IPS DF 4.7 (cell line): ENCODE data around the gene VIPR2.
"Not testable (repeated sequence)": the region's sequence is repeated elsewhere in the genome, so short reads cannot be mapped to it uniquely, and the experiment has no call there.

Experiments
- DNase-seq: peaks from one replicate; pipeline ENCODE4 v3.0.0-alpha.2; 2013; ENCODE audit warnings: low spot score; ENCODE audit errors: extremely low read depth

Gene VIPR2

GRCh38 chr7:159094023-159094740, 50.5 kb downstream of the VIPR2 start:
- DNase-seq = no peak

DNA sequence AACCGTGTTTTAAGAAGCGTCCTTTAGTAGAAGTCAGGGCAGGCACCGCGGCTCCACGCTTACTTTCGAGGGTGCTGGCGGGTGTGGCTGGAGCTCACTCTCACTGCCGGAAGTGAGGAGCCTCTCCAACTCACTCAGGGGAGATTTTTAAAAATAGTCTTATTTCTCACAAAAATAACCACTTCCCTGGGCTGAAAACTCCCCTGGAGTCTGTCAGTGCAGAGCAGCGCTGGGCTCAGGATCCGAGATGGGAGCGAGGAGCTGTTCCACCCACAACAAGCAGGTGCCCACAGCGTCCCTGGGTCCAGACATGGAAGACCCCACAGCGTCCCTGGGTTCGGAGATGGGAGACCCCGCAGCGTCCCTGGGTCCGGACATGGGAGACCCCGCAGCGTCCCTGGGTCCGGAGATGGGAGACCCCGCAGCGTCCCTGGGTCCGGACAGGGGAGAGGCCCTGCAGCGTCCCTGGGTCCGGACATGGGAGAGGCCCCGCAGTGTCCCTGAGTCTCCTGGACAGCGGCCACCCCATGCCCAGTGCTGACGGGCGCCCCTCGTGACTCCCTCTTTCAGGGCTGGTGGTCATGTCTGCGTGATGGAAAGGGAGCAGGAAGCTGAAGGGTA, 51.2 kb downstream of the VIPR2 start:
- DNase-seq = no peak

GRCh38 chr7:159092701-159093121, 52.0 kb downstream of the VIPR2 start:
- no peak for DNase-seq

- no peak for DNase-seq
Measured at GRCh38 chr7:159091480-159092475, 52.9 kb downstream of the VIPR2 start.

DNA sequence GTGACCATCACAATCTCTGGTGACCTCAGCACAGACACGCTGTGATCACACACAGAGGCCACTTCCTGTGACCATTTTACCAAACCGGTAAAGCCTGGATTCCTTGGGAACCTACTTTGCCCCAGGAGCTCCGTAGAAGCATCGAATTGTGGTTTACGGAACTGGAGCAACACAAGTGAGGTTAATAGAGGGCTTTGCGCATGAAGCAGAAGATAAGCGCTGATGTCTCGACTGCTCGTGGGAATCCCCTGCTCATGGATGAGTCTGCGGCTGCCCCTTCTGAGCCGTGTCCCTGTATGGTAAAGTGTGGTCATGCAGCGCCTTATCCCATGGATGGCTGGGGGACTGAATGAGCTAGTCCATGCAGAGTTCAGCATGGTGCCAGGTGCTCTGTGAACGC, 53.6 kb downstream of the VIPR2 start:
- DNase-seq = no peak

- DNase-seq = no peak
Measured at GRCh38 chr7:159088016-159088865, 56.4 kb downstream of the VIPR2 start.

DNA sequence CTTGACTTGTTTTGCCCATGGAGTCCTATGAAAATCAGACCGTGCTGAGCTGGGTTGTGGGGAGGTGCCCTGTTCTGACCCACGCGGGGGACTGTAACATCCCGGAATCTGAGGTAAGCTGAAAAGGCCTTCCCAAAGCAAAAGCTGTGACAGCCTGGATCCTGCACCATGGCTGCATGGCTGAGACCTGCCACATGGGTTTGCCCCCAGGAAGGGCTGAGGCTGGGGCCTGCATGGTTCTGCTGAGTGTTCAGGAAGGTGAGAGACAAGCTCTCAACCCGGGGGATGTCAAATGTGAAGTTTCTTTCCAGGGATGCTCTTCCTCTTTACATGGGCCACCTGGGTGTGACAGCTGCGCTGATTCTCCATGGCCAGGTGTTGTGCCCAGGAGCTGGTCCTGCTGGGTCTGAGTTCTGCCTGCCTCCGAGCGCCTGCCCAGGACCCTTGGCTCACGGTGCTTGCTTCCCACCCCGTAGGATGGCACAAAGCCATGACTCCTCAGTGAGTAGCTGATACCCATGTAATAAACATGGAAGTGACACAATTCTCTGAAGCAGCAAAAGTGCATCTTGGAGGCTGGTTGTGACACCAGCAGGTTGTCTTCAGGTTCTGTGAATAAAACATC, 58.3 kb downstream of the VIPR2 start:
- DNase-seq = no peak

GRCh38 chr7:159084069-159084801, 60.4 kb downstream of the VIPR2 start:
- DNase-seq = no peak

- no peak for DNase-seq
Measured at GRCh38 chr7:159083698-159084068, 61.0 kb downstream of the VIPR2 start.

- DNase-seq = no peak
Measured at GRCh38 chr7:159083001-159083697, 61.5 kb downstream of the VIPR2 start.

GRCh38 chr7:159082075-159082474, 62.6 kb downstream of the VIPR2 start:
- DNase-seq = not testable (repeated sequence)

- no peak for DNase-seq
Measured at GRCh38 chr7:159078911-159079270, 65.8 kb downstream of the VIPR2 start.

- DNase-seq = no peak
Measured at GRCh38 chr7:159078193-159078910, 66.3 kb downstream of the VIPR2 start.

- DNase-seq = no peak
Measured at GRCh38 chr7:159076333-159076732, 68.3 kb downstream of the VIPR2 start.

DNA sequence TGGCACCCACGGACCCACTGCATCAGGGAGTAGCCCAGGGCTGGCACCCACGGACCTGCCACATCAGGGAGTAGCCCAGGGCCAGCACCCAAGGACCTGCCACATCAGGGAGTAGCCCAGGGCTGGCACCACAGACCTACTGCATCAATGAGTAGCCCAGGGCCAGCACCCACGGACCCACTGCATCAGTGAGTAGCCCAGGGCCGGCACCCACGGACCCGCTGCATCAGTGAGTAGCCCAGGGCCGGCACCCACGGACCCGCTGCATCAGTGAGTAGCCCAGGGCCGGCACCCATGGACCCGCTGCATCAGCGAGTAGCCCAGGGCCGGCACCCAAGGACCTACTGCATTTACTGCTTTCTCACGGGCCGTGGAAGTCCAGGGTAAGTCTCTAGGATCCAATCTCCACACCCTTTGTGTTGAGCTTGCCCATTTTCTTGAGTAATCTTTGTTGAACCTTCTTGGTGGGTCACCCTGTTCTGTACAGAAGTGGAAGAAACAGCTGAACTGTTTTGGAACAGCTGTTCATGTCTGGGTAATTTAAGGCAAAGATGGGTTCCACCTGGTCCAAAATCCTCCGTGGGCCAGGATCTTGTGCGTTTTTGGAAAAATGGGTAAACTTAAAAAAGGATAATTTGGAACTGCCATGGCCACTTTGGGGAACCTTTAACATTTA, 69.0 kb downstream of the VIPR2 start:
- no peak for DNase-seq

- DNase-seq = no peak
Measured at GRCh38 chr7:159071260-159071659, 73.4 kb downstream of the VIPR2 start.

- DNase-seq = no peak
Measured at GRCh38 chr7:159070431-159071148, 74.1 kb downstream of the VIPR2 start.
